ENCODE measurements around the gene NUP58. TPM values are rescaled to one million over a fixed set of nuclear protein-coding genes. Genes with fewer than 3 reads are reported as not detected.

The NUP58 gene
- polyA plus RNA-seq, 1 donor (not counting 4 experiments of a cell fraction or from before 2014, with no cell fraction given) = 51.5 TPM

GRCh38 chr13:25302121-25302520, 696 bp downstream of the NUP58 start:
- peak overlapping the region; percentile 94 for H3K27ac ChIP-seq (ENCODE audit: control insufficient read depth, insufficient read depth, low read length)
- H3K9me1 ChIP-seq (ENCODE audit: control insufficient read depth, extremely low read depth, insufficient read depth, low read length) = peaks cover 2% of the 10 kb centered on the region
- peaks cover 2% of the 10 kb centered on the region for H4K20me1 ChIP-seq (ENCODE audit: control insufficient read depth, extremely low read depth, insufficient read depth, low read length)
- peak overlapping the region; percentile 73 to 93 (median 79) for H3K4me3 ChIP-seq (ENCODE audit: control insufficient read depth in 2 of 3, extremely low read depth in 1 of 3, insufficient read depth in 2 of 3, low read depth in 1 of 3, low read length in 3 of 3)
- H2AFZ ChIP-seq (ENCODE audit: control insufficient read depth, low read length) = peak overlapping the region; percentile 74
- no peak for DNase-seq (ENCODE audit: low read depth, low spot score)
- H3K9ac ChIP-seq (ENCODE audit: control insufficient read depth, extremely low read depth, insufficient read depth, low read length) = peak overlapping the region; percentile 96
- H3K4me2 ChIP-seq (ENCODE audit: control insufficient read depth, extremely low read depth, insufficient read depth, low read depth, low read length) = peak overlapping the region; percentile 61
- H3K27me3 ChIP-seq (ENCODE audit: control insufficient read depth, extremely low read depth, insufficient read depth, low read length) = no peaks in the 10 kb centered on the region
- no peaks in the 10 kb centered on the region for H3K9me3 ChIP-seq (ENCODE audit: control insufficient read depth, low read depth, low read length)
- peaks cover 3 to 4% of the 10 kb centered on the region in 2 experiments for H3K36me3 ChIP-seq (ENCODE audit: control insufficient read depth in 2 of 2, extremely low read depth in 1 of 2, insufficient read depth in 2 of 2, low read length in 2 of 2)
- no peak for FAIRE-seq
- peaks cover 10% of the 10 kb centered on the region for H3K4me1 ChIP-seq (ENCODE audit: control insufficient read depth, extremely low read depth, insufficient read depth, low read length)
- H3K79me2 ChIP-seq (ENCODE audit: control insufficient read depth, insufficient read depth, low read length) = peaks cover 55% of the 10 kb centered on the region
- dilution Hi-C loops (cut with MboI; ENCODE audit: extremely low pct_ligation_motif_present, low sequenced_read_pairs) = no loop called here
- no peak for TF ChIP-seq EZH2 (IDR thresholded peaks at IDR 0.05; ENCODE audit: low read length)
- no peak for TF ChIP-seq CTCF (optimal IDR thresholded peaks at IDR 0.05 in 1 of 3, IDR thresholded peaks at IDR 0.05 in 1 of 3, conservative IDR thresholded peaks at IDR 0.05 in 1 of 3; ENCODE audit: extremely low read depth in 1 of 3, insufficient read depth in 2 of 3, low read length in 3 of 3)

GRCh38 chr13:25306671-25307464, 5.4 kb downstream of the NUP58 start:
- TF ChIP-seq CTCF (optimal IDR thresholded peaks at IDR 0.05 in 1 of 3, IDR thresholded peaks at IDR 0.05 in 1 of 3, conservative IDR thresholded peaks at IDR 0.05 in 1 of 3; ENCODE audit: extremely low read depth in 1 of 3, insufficient read depth in 2 of 3, low read length in 3 of 3) (no peak), EZH2 (IDR thresholded peaks at IDR 0.05; ENCODE audit: low read length) (no peak)
- H3K27me3 ChIP-seq (ENCODE audit: control insufficient read depth, extremely low read depth, insufficient read depth, low read length) = no peaks in the 10 kb centered on the region
- H3K36me3 ChIP-seq (ENCODE audit: control insufficient read depth in 2 of 2, extremely low read depth in 1 of 2, insufficient read depth in 2 of 2, low read length in 2 of 2) = peaks cover 13 to 16% of the 10 kb centered on the region in 2 experiments
- H3K9me3 ChIP-seq (ENCODE audit: control insufficient read depth, low read depth, low read length) = no peaks in the 10 kb centered on the region
- H2AFZ ChIP-seq (ENCODE audit: control insufficient read depth, low read length) = no peak overlapping the region
- DNase-seq (ENCODE audit: low read depth, low spot score) (no peak), FAIRE-seq (no peak)
- peaks cover 6% of the 10 kb centered on the region for H3K4me1 ChIP-seq (ENCODE audit: control insufficient read depth, extremely low read depth, insufficient read depth, low read length)
- H3K9me1 ChIP-seq (ENCODE audit: control insufficient read depth, extremely low read depth, insufficient read depth, low read length) = peaks cover 2% of the 10 kb centered on the region
- H3K4me2 ChIP-seq (ENCODE audit: control insufficient read depth, extremely low read depth, insufficient read depth, low read depth, low read length) = no peak overlapping the region
- H3K79me2 ChIP-seq (ENCODE audit: control insufficient read depth, insufficient read depth, low read length) = peaks cover 63% of the 10 kb centered on the region
- dilution Hi-C loops (cut with MboI; ENCODE audit: extremely low pct_ligation_motif_present, low sequenced_read_pairs) = no loop called here
- H4K20me1 ChIP-seq (ENCODE audit: control insufficient read depth, extremely low read depth, insufficient read depth, low read length) = peaks cover 2% of the 10 kb centered on the region
- H3K4me3 ChIP-seq (ENCODE audit: control insufficient read depth in 2 of 3, extremely low read depth in 1 of 3, insufficient read depth in 2 of 3, low read depth in 1 of 3, low read length in 3 of 3) = no peak overlapping the region
- no peak overlapping the region for H3K9ac ChIP-seq (ENCODE audit: control insufficient read depth, extremely low read depth, insufficient read depth, low read length)
- H3K27ac ChIP-seq (ENCODE audit: control insufficient read depth, insufficient read depth, low read length) = no peak overlapping the region
